HG03457 (cell line): ENCODE measurements around the gene LSM3.

Experiments
- ATAC-seq: cut with Tn5 transposase; IDR thresholded peaks from one replicate; pipeline ENCODE4 v1.9.1; 2021; ENCODE audit warnings: moderate number of reproducible peaks; ENCODE audit not compliant: unreplicated experiment

The LSM3 gene

GRCh38 chr3:14178247-14179113 lies at the start of gene LSM3, which contains the start of gene XPC:
LSM3 (plus strand) TSS chr3:14178817; CDS start chr3:14178861, 44 bp downstream.
XPC (minus strand) TSS chr3:14178601; CDS start chr3:14178568, 33 bp downstream.
- peak; percentile 89 for ATAC-seq

GRCh38 chr3:14129296-14129695 lies 49.3 kb upstream of the LSM3 start:
- ATAC-seq: no peak

GRCh38 chr3:14130230-14130629 lies 48.4 kb upstream of the LSM3 start:
- no peak for ATAC-seq

GRCh38 chr3:14130707-14131106 lies 47.9 kb upstream of the LSM3 start:
- ATAC-seq: no peak

GRCh38 chr3:14131134-14131533 lies 47.5 kb upstream of the LSM3 start:
- ATAC-seq: no peak

- ATAC-seq: no peak
These were observed 46.5 kb upstream of the LSM3 start for GRCh38 chr3:14132120-14132519.

GRCh38 chr3:14132689-14133088 lies 45.9 kb upstream of the LSM3 start:
- no peak for ATAC-seq

GRCh38 chr3:14133188-14133800 lies 45.3 kb upstream of the LSM3 start:
- no peak for ATAC-seq

GRCh38 chr3:14133876-14134275 lies 44.7 kb upstream of the LSM3 start:
- ATAC-seq: no peak

- ATAC-seq: no peak
These were observed 44.3 kb upstream of the LSM3 start for GRCh38 chr3:14134291-14134690.

- ATAC-seq: no peak
These were observed 43.0 kb upstream of the LSM3 start for GRCh38 chr3:14135581-14135980.

GRCh38 chr3:14137004-14137403 lies 41.6 kb upstream of the LSM3 start:
- ATAC-seq: no peak

GRCh38 chr3:14137445-14137844 lies 41.2 kb upstream of the LSM3 start:
- ATAC-seq: no peak

GRCh38 chr3:14138109-14138877 lies 40.3 kb upstream of the LSM3 start:
- ATAC-seq: no peak

GRCh38 chr3:14138878-14139655 lies 39.5 kb upstream of the LSM3 start:
- ATAC-seq: no peak

GRCh38 chr3:14139771-14140170 lies 38.8 kb upstream of the LSM3 start:
- ATAC-seq: no peak

- ATAC-seq: no peak
These were observed 37.9 kb upstream of the LSM3 start for GRCh38 chr3:14140668-14141067.

GRCh38 chr3:14141144-14141543 lies 37.5 kb upstream of the LSM3 start:
- ATAC-seq: no peak

GRCh38 chr3:14141602-14142341 lies 36.8 kb upstream of the LSM3 start:
- no peak for ATAC-seq
